Subcutaneous abdominal adipose tissue (tissue), 5 donors: ENCODE measurements around the gene ALOX5.
"Not testable (repeated sequence)": the region's sequence is repeated elsewhere in the genome, so short reads cannot be mapped to it uniquely, and the experiment has no call there.

Experiments used
- H3K27ac ChIP-seq: one replicate; pipeline ENCODE4 v1.7.0; 2013; ENCODE audit warnings: low read depth, mild to moderate bottlenecking, inconsistent platforms, low read length, moderate library complexity
- H3K27me3 ChIP-seq, 5 donors: one replicate each; pipeline ENCODE4 v1.7.0; 2013; ENCODE audit warnings: low read length in 5 of 5, inconsistent platforms in 1 of 5; ENCODE audit not compliant: control insufficient read depth in 5 of 5, insufficient read depth in 4 of 5
- H3K36me3 ChIP-seq, 5 donors: one replicate each; pipeline ENCODE4 v1.7.0; 2013; ENCODE audit warnings: low read length in 5 of 5; ENCODE audit not compliant: control insufficient read depth in 5 of 5, insufficient read depth in 5 of 5
- H3K4me1 ChIP-seq, 5 donors: one replicate each; pipeline ENCODE4 v1.7.0; 2013; ENCODE audit warnings: low read length in 5 of 5, mild to moderate bottlenecking in 3 of 5, moderate library complexity in 1 of 5; ENCODE audit not compliant: control insufficient read depth in 5 of 5, insufficient read depth in 5 of 5
- H3K4me3 ChIP-seq, 5 donors: one replicate each; pipeline ENCODE4 v1.7.0; 2013; ENCODE audit warnings: low read length in 5 of 5, low read depth in 1 of 5
- H3K9ac ChIP-seq, 5 donors: one replicate each; pipeline ENCODE4 v1.7.0; 2013; ENCODE audit warnings: low read length in 5 of 5, mild to moderate bottlenecking in 4 of 5, moderate library complexity in 3 of 5
- H3K9me3 ChIP-seq, 5 donors: one replicate each; pipeline ENCODE4 v1.7.0; 2013; ENCODE audit warnings: low read length in 5 of 5; ENCODE audit not compliant: control insufficient read depth in 5 of 5
- donor health status: healthy.
- donor health status: healthy.
- donor health status: healthy.
- donor health status: healthy.
- donor health status: healthy.

Gene ALOX5

DNA sequence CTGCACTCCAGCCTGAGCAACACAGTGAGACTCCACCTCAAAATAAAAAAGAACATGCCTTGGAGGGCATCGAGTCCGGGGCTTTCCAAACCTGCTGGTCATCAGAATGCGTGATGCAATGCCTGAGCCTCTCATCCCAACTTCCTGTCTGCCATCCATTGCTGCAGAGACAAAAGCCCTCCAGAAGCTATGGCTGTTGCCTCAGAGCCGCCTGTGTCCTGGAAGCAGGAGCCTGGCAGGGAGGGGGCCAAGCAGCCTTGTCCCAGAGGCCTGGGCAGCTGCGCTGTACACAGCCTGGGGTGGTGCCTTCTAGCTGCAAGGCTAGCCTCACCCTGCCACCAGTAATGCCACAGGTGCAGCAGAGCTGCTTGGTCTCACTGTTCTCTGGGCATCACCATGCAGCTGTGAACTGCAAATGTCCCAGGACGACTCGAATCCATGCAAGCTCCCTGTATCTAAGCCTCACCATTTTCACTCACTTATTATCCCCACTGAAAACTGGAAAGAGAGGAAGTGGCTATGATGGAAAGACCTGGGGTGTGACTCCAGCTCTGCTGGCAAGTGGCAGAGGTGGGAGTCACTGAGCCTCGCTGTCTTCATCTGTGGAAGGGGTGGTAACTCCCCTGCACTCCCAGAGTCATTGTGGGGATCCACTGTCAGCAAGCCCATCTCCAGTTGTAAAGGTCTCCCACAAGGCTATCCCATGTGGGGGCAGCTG lies 7.0 kb downstream of the ALOX5 start:
- Histone ChIP-seq H3K4me3 (no peak overlapping the region), H3K4me1 (peaks cover 0 to 50% (median 6%) of the 10 kb centered on the region in 5 donors), H3K27me3 (peaks cover 0 to 33% (median 20%) of the 10 kb centered on the region in 5 donors), H3K9me3 (no peaks in the 10 kb centered on the region), H3K9ac (no peak overlapping the region), H3K36me3 (no peaks in the 10 kb centered on the region), H3K27ac (no peak overlapping the region)

GRCh38 chr10:45382591-45382990 lies 8.6 kb downstream of the ALOX5 start:
- no peak overlapping the region for H3K27ac ChIP-seq
- peaks cover 0 to 47% (median 4%) of the 10 kb centered on the region in 5 donors for H3K4me1 ChIP-seq
- H3K27me3 ChIP-seq = peaks cover 6 to 29% (median 16%) of the 10 kb centered on the region in 5 donors
- H3K9ac ChIP-seq = no peak overlapping the region
- no peaks in the 10 kb centered on the region for H3K36me3 ChIP-seq
- H3K9me3 ChIP-seq = no peaks in the 10 kb centered on the region
- H3K4me3 ChIP-seq = no peak overlapping the region

- H3K27me3 ChIP-seq = peaks cover 6 to 19% (median 8%) of the 10 kb centered on the region in 5 donors
- no peak overlapping the region for H3K9ac ChIP-seq
- H3K9me3 ChIP-seq = no peaks in the 10 kb centered on the region
- peaks cover 0 to 45% (median 4%) of the 10 kb centered on the region in 5 donors for H3K4me1 ChIP-seq
- no peak overlapping the region for H3K4me3 ChIP-seq
- no peak overlapping the region for H3K27ac ChIP-seq
- no peaks in the 10 kb centered on the region for H3K36me3 ChIP-seq
These were observed 9.8 kb downstream of the ALOX5 start for GRCh38 chr10:45383682-45384330.

DNA sequence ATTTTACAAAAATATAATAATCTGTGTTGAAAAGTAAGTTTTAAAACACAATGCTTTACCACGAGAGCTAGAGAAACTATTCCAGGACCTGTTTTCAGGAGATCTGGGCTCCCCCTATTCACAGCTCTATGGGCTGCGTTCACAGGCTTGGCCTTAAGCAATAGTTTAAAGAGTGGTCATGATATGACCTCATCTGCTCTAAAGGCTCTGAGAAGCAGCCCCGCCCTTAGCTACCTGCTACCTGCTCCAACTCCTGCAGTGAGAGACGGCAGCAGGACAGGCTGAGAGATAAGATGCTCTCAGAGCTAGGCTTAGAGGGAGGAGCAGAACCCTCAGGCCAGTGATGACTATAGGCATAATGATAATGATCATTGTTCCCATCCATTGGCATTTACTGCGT lies 12.6 kb downstream of the ALOX5 start:
- Histone ChIP-seq H3K27ac (no peak overlapping the region), H3K4me3 (no peak overlapping the region), H3K27me3 (peaks cover 0 to 6% (median 2%) of the 10 kb centered on the region in 5 donors), H3K9me3 (no peaks in the 10 kb centered on the region), H3K36me3 (no peaks in the 10 kb centered on the region), H3K9ac (no peak overlapping the region), H3K4me1 (peaks cover 0 to 16% (median 3%) of the 10 kb centered on the region in 5 donors)

DNA sequence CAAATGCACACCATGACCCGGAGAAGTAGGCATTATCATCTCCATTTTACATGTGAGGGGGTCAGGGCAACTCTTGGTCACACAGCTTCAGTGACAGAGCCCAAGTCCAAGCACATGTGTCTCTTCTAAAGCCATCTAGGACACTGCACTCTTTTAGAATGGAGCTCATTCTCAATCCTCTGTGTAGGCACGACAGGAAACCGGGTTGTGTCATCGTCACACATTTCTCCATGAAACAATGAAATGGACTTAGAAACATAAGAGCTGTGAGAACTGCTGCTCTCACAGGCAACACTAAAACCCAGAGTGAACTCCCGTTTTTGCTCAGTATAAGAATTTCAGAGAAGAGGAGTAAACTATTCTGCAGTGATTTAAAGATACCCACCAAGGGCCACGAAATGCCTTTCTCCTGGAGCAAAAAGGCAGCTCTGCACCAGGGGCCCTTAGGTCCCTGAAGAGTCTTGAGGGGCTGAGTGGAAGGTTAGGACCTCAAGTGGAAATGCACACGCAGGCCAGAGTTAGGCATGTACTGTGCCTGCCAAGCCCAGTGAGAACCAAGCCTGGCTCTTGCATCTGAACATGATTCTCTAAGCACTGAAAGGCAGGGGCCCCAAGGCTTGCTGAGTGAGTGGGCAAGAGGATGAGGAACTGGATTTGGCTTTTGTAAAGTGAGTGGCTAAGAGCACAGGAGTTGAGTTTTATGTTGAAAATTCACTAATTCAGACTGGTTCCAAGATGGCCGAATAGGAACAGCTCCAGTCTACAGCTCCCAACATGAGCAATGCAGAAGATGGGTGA lies 13.3 kb downstream of the ALOX5 start:
- H3K9ac ChIP-seq = no peak overlapping the region
- peaks cover 0 to 6% (median 2%) of the 10 kb centered on the region in 5 donors for H3K27me3 ChIP-seq
- no peak overlapping the region for H3K27ac ChIP-seq
- H3K4me1 ChIP-seq = peaks cover 0 to 15% (median 3%) of the 10 kb centered on the region in 5 donors
- no peaks in the 10 kb centered on the region for H3K36me3 ChIP-seq
- no peaks in the 10 kb centered on the region for H3K9me3 ChIP-seq
- H3K4me3 ChIP-seq = no peak overlapping the region

- H3K36me3 ChIP-seq = not testable (repeated sequence)
These were observed 15.7 kb downstream of the ALOX5 start for GRCh38 chr10:45389671-45390070.

DNA sequence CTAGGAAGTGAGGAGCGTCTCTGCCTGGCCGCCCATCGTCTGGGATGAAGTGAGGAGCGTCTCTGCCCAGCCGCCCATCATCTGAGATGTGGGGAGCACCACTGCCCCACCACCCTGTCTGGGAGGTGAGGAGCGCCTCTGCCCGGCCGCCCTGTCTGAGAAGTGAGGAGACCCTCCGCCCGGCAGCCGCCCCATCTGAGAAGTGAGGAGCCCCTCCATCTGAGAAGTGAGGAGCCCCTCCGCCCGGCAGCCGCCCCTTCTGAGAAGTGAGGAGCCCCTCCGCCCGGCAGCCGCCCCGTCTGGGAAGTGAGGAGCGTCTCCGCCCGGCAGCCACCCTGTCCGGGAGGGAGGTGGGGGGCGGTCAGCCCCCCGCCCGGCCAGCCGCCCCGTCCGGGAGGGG lies 17.6 kb downstream of the ALOX5 start:
- not testable (repeated sequence) for H3K27ac ChIP-seq, H3K9me3 ChIP-seq, H3K4me3 ChIP-seq, H3K9ac ChIP-seq, H3K36me3 ChIP-seq, H3K4me1 ChIP-seq, H3K27me3 ChIP-seq

More at GRCh38 chr10:45389671-45390070, 15.7 kb downstream of the ALOX5 start:
- not testable (repeated sequence) for H3K4me3 ChIP-seq, H3K9ac ChIP-seq, H3K27ac ChIP-seq, H3K4me1 ChIP-seq, H3K27me3 ChIP-seq, H3K9me3 ChIP-seq

DNA sequence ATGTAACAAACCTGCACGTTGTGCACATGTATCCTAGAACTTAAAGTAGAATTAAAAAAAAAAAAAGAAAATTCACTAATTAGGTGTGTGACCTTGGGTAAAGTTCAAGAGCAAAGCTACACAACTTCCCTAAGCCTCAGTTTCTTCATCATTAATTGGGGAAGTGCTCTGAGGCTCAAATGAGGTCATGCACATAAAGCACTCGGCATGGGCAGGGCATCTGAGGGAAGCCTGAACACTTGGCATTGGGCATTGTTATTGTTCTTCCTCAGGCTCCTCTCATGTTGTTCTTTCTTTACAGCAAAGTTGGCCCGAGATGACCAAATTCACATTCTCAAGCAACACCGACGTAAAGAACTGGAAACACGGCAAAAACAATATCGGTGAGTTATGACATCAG lies 21.5 kb downstream of the ALOX5 start:
- Histone ChIP-seq H3K36me3 (no peaks in the 10 kb centered on the region), H3K27me3 (no peaks in the 10 kb centered on the region), H3K4me1 (no peaks in the 10 kb centered on the region), H3K9me3 (peaks cover 0 to 7% (median 2%) of the 10 kb centered on the region in 5 donors), H3K4me3 (no peak overlapping the region), H3K27ac (no peak overlapping the region), H3K9ac (no peak overlapping the region)

DNA sequence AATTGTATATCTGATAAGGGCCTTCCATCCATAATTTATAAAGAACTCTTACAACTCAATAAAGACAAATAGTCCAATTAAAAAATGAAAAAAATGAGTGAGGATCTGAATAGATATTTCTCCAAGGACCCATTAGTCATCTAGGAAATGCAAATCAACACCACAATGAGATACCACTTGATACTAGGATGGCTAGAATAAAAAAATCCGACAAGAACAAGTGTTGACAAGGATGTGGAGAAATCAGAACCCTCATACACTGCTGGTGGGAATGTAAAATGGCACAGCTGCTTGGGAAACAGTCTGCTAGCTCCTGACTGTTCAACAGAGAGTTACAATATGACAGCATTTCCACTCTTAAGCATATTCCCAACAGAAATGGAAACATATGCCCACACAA lies 24.6 kb downstream of the ALOX5 start:
- peaks cover 0 to 7% (median 2%) of the 10 kb centered on the region in 5 donors for H3K9me3 ChIP-seq
- H3K4me3 ChIP-seq = no peak overlapping the region
- H3K27ac ChIP-seq = no peak overlapping the region
- no peaks in the 10 kb centered on the region for H3K36me3 ChIP-seq
- H3K27me3 ChIP-seq = no peaks in the 10 kb centered on the region
- H3K4me1 ChIP-seq = peaks cover 0 to under 1% (median 0%) of the 10 kb centered on the region in 5 donors
- H3K9ac ChIP-seq = no peak overlapping the region

- H3K36me3 ChIP-seq = no peaks in the 10 kb centered on the region
- H3K27me3 ChIP-seq = no peaks in the 10 kb centered on the region
- H3K9me3 ChIP-seq = peaks cover 0 to 7% (median 2%) of the 10 kb centered on the region in 5 donors
- no peak overlapping the region for H3K4me3 ChIP-seq
- H3K9ac ChIP-seq = no peak overlapping the region
- H3K4me1 ChIP-seq = peaks cover 0 to 4% (median 0%) of the 10 kb centered on the region in 5 donors
- H3K27ac ChIP-seq = no peak overlapping the region
These were observed 25.1 kb downstream of the ALOX5 start for GRCh38 chr10:45399113-45399512.
